A673 (cell line): ENCODE results near the gene MYO7B.

ENCODE experiments used
- CTCF ChIP-seq: fragments of 300-800, 200-600 bp; sonication (generic); conservative IDR thresholded peaks from 2 replicates; pipeline ENCODE4 v1.5.1; 2017; ENCODE audit warnings: low read depth, mild to moderate bottlenecking, antibody characterized with exemption, low read length, moderate library complexity, mixed read lengths
- EZH2 ChIP-seq: fragments of 200-600 bp; sonication (generic); IDR thresholded peaks from 2 replicates; pipeline ENCODE4 v1.6.1; 2017; ENCODE audit warnings: borderline replicate concordance, low read depth, mild to moderate bottlenecking, mixed read lengths, antibody characterized with exemption, low read length; ENCODE audit not compliant: poor library complexity, severe bottlenecking

GRCh38 chr2:127569666-127570065, 34.2 kb downstream of the MYO7B start:
- TF ChIP-seq CTCF (no peak), EZH2 (no peak)
